Adipocyte (in vitro differentiated cells): Measurements from ENCODE around the gene RNGTT.
"Not testable (repeated sequence)": the region's sequence is repeated elsewhere in the genome, so short reads cannot be mapped to it uniquely, and the experiment has no call there.

Experiments
- DNase-seq: peaks from one replicate; pipeline ENCODE4 v3.0.0-alpha.2; 2015; ENCODE audit warnings: low read depth
- H3K27me3 ChIP-seq: replicated peaks from 2 replicates; pipeline ENCODE4 v1.7.0; 2013; ENCODE audit warnings: mild to moderate bottlenecking, low read length, moderate library complexity; ENCODE audit not compliant: control insufficient read depth, insufficient read depth
- H3K36me3 ChIP-seq: 2 replicates; pipeline ENCODE4 v1.7.0; 2013; ENCODE audit warnings: low read length, mild to moderate bottlenecking, moderate library complexity; ENCODE audit not compliant: control insufficient read depth, insufficient read depth, severe bottlenecking
- H3K4me1 ChIP-seq: 2 replicates; pipeline ENCODE4 v1.7.0; 2013; ENCODE audit warnings: mild to moderate bottlenecking, low read length, moderate library complexity; ENCODE audit not compliant: control insufficient read depth, insufficient read depth
- H3K4me3 ChIP-seq: 2 replicates; pipeline ENCODE4 v1.7.0; 2013; ENCODE audit warnings: mild to moderate bottlenecking, low read length, moderate library complexity
- H3K9ac ChIP-seq: 2 replicates; pipeline ENCODE4 v1.7.0; 2013; ENCODE audit warnings: mild to moderate bottlenecking, low read length, moderate library complexity
- H3K9me3 ChIP-seq: 2 replicates; pipeline ENCODE4 v1.7.0; 2013; ENCODE audit warnings: mild to moderate bottlenecking, low read length, moderate library complexity; ENCODE audit not compliant: control insufficient read depth

RNGTT gene

DNA sequence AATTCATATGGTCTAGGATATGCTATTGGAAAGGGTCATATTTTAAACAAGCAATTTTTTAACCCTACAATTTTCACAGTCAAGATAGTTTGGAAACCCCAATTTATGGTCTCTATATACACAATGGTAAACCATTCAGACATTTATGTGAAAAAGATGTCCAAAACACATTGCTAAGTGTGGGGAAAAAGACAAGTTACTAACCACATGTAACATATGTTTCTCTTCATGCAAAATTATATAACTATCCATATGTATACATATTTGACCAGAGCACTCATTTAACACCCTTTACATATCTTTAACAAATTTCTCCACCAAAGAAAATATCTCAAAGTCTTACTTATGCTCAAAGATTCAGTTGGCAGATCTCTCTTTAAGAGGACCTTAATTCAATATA, 110.6 kb downstream of the RNGTT start:
- H3K9me3 ChIP-seq, result no peaks in the 10 kb centered on the region
- no peaks in the 10 kb centered on the region for H3K27me3 ChIP-seq
- no peaks in the 10 kb centered on the region for H3K36me3 ChIP-seq
- H3K9ac ChIP-seq, result no peak overlapping the region
- no peak overlapping the region for H3K4me3 ChIP-seq
- no peak for DNase-seq
- H3K4me1 ChIP-seq, result peaks cover 10% of the 10 kb centered on the region

GRCh38 chr6:88852000-88852399, 111.4 kb downstream of the RNGTT start:
- H3K36me3 ChIP-seq, result no peaks in the 10 kb centered on the region
- no peak for DNase-seq
- H3K9me3 ChIP-seq, result no peaks in the 10 kb centered on the region
- H3K4me3 ChIP-seq, result no peak overlapping the region
- no peak overlapping the region for H3K9ac ChIP-seq
- H3K27me3 ChIP-seq, result no peaks in the 10 kb centered on the region
- H3K4me1 ChIP-seq, result peaks cover 10% of the 10 kb centered on the region

GRCh38 chr6:88848870-88849269, 114.5 kb downstream of the RNGTT start:
- Histone ChIP-seq H3K36me3 (no peaks in the 10 kb centered on the region), H3K4me1 (no peaks in the 10 kb centered on the region), H3K9me3 (no peaks in the 10 kb centered on the region), H3K9ac (no peak overlapping the region), H3K27me3 (no peaks in the 10 kb centered on the region), H3K4me3 (no peak overlapping the region)
- DNase-seq, result peak; percentile 40

- H3K4me3 ChIP-seq, result no peak overlapping the region
- peaks cover 6% of the 10 kb centered on the region for H3K4me1 ChIP-seq
- no peaks in the 10 kb centered on the region for H3K9me3 ChIP-seq
- H3K36me3 ChIP-seq, result no peaks in the 10 kb centered on the region
- H3K27me3 ChIP-seq, result no peaks in the 10 kb centered on the region
- DNase-seq, result peak; percentile 84
- no peak overlapping the region for H3K9ac ChIP-seq
Measured at GRCh38 chr6:88843040-88843439, 120.4 kb downstream of the RNGTT start.

GRCh38 chr6:88842320-88842719, 121.1 kb downstream of the RNGTT start:
- no peak for DNase-seq
- Histone ChIP-seq H3K27me3 (no peaks in the 10 kb centered on the region), H3K9me3 (no peaks in the 10 kb centered on the region), H3K4me3 (no peak overlapping the region), H3K4me1 (peaks cover 6% of the 10 kb centered on the region), H3K36me3 (no peaks in the 10 kb centered on the region), H3K9ac (no peak overlapping the region)

DNA sequence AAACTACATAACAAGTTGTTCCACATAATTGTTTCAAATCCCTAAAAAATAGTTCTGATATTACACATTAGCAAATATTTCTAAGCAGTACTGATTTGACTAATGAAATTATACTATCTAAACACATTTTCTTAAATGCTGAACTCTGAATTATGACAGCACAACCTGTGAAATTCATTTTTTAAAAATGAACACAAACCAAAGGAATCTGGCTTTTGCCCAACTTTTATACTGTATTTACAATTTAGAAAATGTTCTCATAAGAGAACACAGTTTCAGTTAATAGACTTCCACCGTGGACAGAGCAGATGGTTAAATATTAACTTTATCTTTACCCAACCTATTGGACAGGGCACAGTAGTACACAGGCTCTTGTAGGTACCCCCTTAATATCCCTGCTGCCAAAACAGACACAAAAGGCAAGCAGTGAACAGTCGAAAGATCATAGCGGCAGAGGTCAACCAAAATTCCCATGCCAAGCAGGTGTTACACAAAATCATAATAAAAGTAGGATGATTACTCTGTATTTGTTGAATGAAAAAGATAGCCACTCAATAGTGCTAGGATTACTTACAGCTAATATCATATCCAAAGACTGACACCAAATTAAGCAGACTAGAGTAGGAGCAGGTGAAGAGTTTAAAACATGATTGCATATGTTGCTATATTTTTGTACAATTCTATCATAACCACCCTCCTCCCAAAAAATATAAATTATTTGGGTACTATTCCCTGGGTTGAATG, 122.5 kb downstream of the RNGTT start:
- peak; percentile 53 for DNase-seq
- H3K9ac ChIP-seq, result no peak overlapping the region
- peaks cover 4% of the 10 kb centered on the region for H3K36me3 ChIP-seq
- H3K4me1 ChIP-seq, result peaks cover 6% of the 10 kb centered on the region
- H3K27me3 ChIP-seq, result no peaks in the 10 kb centered on the region
- peaks cover 4% of the 10 kb centered on the region for H3K9me3 ChIP-seq
- no peak overlapping the region for H3K4me3 ChIP-seq

- H3K36me3 ChIP-seq, result peaks cover 4% of the 10 kb centered on the region
- no peak for DNase-seq
- no peak overlapping the region for H3K4me3 ChIP-seq
- no peaks in the 10 kb centered on the region for H3K27me3 ChIP-seq
- peaks cover 7% of the 10 kb centered on the region for H3K9me3 ChIP-seq
- H3K9ac ChIP-seq, result no peak overlapping the region
- H3K4me1 ChIP-seq, result peaks cover 6% of the 10 kb centered on the region
Measured at GRCh38 chr6:88840289-88840688, 123.1 kb downstream of the RNGTT start.

DNA sequence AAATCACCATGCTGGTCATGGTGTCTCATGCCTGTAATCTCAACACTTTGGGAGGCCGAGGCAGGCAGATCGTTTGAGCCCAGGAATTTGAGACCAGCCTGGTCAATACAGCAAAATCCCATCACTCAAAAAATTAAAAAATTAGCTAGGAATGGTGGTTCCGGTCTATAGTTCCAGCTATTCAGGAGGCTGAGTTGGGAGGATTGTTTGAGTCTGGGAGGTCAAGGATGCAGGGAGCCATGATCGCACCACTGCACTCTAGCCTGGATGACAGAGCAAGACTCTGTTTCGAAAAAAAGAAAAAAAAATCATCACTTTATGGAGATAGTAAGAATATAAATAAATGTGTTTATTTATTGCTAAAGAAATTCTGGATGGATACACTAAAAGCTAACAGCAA, 124.1 kb downstream of the RNGTT start:
- peaks cover 6% of the 10 kb centered on the region for H3K4me1 ChIP-seq
- DNase-seq, result no peak
- H3K9ac ChIP-seq, result no peak overlapping the region
- H3K4me3 ChIP-seq, result no peak overlapping the region
- peaks cover 16% of the 10 kb centered on the region for H3K9me3 ChIP-seq
- H3K27me3 ChIP-seq, result no peaks in the 10 kb centered on the region
- H3K36me3 ChIP-seq, result peaks cover 4% of the 10 kb centered on the region

DNA sequence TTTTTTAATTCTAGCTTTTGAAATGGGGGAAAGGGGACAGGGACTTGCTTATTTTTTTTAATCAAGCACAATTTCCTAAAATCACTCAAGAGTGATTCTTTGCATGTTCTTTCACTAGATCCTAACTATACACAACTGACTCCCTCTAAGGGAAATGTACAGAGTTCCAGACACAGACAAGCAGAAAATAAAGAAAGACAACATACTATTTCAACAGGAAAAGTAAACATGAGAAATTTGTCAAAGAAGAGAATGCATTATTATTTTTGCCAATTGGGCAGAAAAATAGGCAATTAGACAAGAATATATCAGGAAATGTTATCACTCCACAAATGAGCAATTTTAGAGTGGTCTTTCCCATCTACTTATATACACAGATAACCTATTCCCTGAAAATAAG, 128.2 kb downstream of the RNGTT start:
- Histone ChIP-seq H3K9ac (no peak overlapping the region), H3K4me3 (no peak overlapping the region), H3K36me3 (peaks cover 4% of the 10 kb centered on the region), H3K9me3 (peaks cover 22% of the 10 kb centered on the region), H3K27me3 (no peaks in the 10 kb centered on the region), H3K4me1 (no peaks in the 10 kb centered on the region)
- DNase-seq, result no peak

GRCh38 chr6:88833071-88833470, 130.3 kb downstream of the RNGTT start:
- not testable (repeated sequence) for H3K4me3 ChIP-seq, H3K36me3 ChIP-seq, DNase-seq, H3K27me3 ChIP-seq, H3K9ac ChIP-seq, H3K4me1 ChIP-seq
- H3K9me3 ChIP-seq, result peaks cover 22% of the 10 kb centered on the region

- H3K4me3 ChIP-seq, H3K27me3 ChIP-seq, H3K4me1 ChIP-seq, H3K9ac ChIP-seq, DNase-seq, H3K9me3 ChIP-seq, H3K36me3 ChIP-seq: not testable (repeated sequence)
Measured at GRCh38 chr6:88827599-88827998, 135.8 kb downstream of the RNGTT start.

DNA sequence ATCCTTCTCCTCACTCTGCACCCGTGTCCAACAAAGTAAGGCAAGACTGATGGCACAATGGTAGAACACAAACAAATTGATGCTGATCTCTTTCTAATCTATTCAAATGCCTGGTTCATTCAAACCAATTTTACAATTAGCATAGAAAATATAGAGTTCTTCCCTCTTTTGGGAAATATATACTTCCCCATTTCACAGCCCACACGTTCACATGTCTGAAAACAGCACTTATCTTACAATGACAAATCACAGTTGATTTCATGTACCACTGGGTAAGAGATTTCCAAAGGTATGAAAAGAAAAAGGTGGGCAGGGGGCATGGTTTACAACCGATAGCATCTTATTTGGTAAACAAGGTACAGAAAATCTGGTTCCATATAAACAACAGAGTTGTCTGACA, 137.6 kb downstream of the RNGTT start:
- H3K36me3 ChIP-seq, result no peaks in the 10 kb centered on the region
- no peak for DNase-seq
- H3K27me3 ChIP-seq, result no peaks in the 10 kb centered on the region
- no peak overlapping the region for H3K9ac ChIP-seq
- peaks cover 5% of the 10 kb centered on the region for H3K4me1 ChIP-seq
- H3K9me3 ChIP-seq, result no peaks in the 10 kb centered on the region
- no peak overlapping the region for H3K4me3 ChIP-seq
